PC-3 (cell line): ENCODE measurements around the gene NDUFAF8. TPM values are rescaled to one million over a fixed set of nuclear protein-coding genes. Genes with fewer than 3 reads are reported as not detected.

Experiments
- ATAC-seq: fragments of 200-7000 bp; cut with Tn5 transposase; 2 replicates; pipeline ENCODE4 v1.9.1; 2020; ENCODE audit warnings: mild to moderate bottlenecking, moderate library complexity
- BruUV-seq: library from RNA; stranded (reverse); fragments of 400-500 nt; replicated peaks from 2 replicates; lab custom pipeline; 2021; lab: Mats Ljungman, UMichigan
- CTCF ChIA-PET: fragments of 300-600 bp; sonication (Branson Sonifier 250); formaldehyde crosslinking; loops from one replicate; lab custom pipeline; 2022; ENCODE audit warnings: antibody characterized with exemption; lab: Charles Lee
- POLR2A ChIA-PET: fragments of 300-600 bp; sonication (Branson Sonifier 250); formaldehyde crosslinking; loops from one replicate; lab custom pipeline; 2022; ENCODE audit warnings: antibody characterized with exemption; ENCODE audit not compliant: unreplicated experiment; lab: Charles Lee
- DNase-seq: peaks from one replicate; pipeline ENCODE4 v3.0.0-alpha.2; 2015
- H2AFZ ChIP-seq: fragments of 300-600 bp; sonication (generic); 2 replicates; pipeline ENCODE4 v1.6.0; 2016; ENCODE audit warnings: antibody characterized with exemption, low read length
- H3F3A ChIP-seq: fragments of 300-600 bp; sonication (generic); one replicate; pipeline ENCODE4 v1.6.0; 2017; ENCODE audit warnings: antibody characterized with exemption, low read length, control low read depth, mild to moderate bottlenecking; ENCODE audit not compliant: unreplicated experiment
- H3K27ac ChIP-seq: fragments of 300-600 bp; sonication (generic); 2 replicates; pipeline ENCODE4 v1.5.1; 2016; ENCODE audit warnings: mild to moderate bottlenecking, low read length
- H3K27me3 ChIP-seq: fragments of 300-600 bp; sonication (generic); 2 replicates; pipeline ENCODE4 v1.6.1; 2016; ENCODE audit warnings: low read length, mixed read lengths
- H3K36me3 ChIP-seq: fragments of 300-600 bp; sonication (generic); 2 replicates; pipeline ENCODE4 v1.6.1; 2016; ENCODE audit warnings: low read depth, mixed run types, low read length, mixed read lengths
- H3K4me1 ChIP-seq: fragments of 300-600 bp; sonication (generic); 2 replicates; pipeline ENCODE4 v1.5.1; 2016; ENCODE audit warnings: low read length; ENCODE audit not compliant: insufficient read depth
- H3K4me2 ChIP-seq: fragments of 300-600 bp; sonication (generic); 2 replicates; pipeline ENCODE4 v1.6.0; 2016; ENCODE audit warnings: low read length
- H3K4me3 ChIP-seq: fragments of 300-600 bp; sonication (generic); 2 replicates; pipeline ENCODE4 v1.5.1; 2016; ENCODE audit warnings: mild to moderate bottlenecking, low read length, mixed read lengths
- H3K79me2 ChIP-seq: fragments of 300-600 bp; sonication (generic); 2 replicates; pipeline ENCODE4 v1.6.1; 2017; ENCODE audit warnings: low read length, mixed read lengths
- H3K9ac ChIP-seq: fragments of 300-600 bp; sonication (generic); 2 replicates; pipeline ENCODE4 v1.6.0; 2016; ENCODE audit warnings: mild to moderate bottlenecking, low read length
- H3K9me2 ChIP-seq: fragments of 300-600 bp; sonication (generic); replicated peaks from 2 replicates; pipeline ENCODE4 v1.6.1; 2016; ENCODE audit warnings: mixed run types, low read length, mixed read lengths
- H3K9me3 ChIP-seq: fragments of 300-600 bp; sonication (generic); 2 replicates; pipeline ENCODE4 v1.6.1; 2016; ENCODE audit warnings: low read length, mixed read lengths
- H4K20me1 ChIP-seq: fragments of 300-600 bp; sonication (generic); 2 replicates; pipeline ENCODE4 v1.6.1; 2016; ENCODE audit warnings: low read length, mixed read lengths
- CTCF ChIP-seq: fragments of 300-600 bp; sonication (generic); conservative IDR thresholded peaks from 2 replicates; pipeline ENCODE4 v1.5.1; 2017; ENCODE audit warnings: antibody characterized with exemption, low read depth, mild to moderate bottlenecking, low read length
- EZH2 ChIP-seq: fragments of 300-600 bp; sonication (generic); IDR thresholded peaks from one replicate; pipeline ENCODE4 v1.6.1; 2017; ENCODE audit warnings: antibody characterized with exemption, mild to moderate bottlenecking, low read length; ENCODE audit not compliant: unreplicated experiment
- EZH2phosphoT487 ChIP-seq: fragments of 300-600 bp; sonication (generic); IDR thresholded peaks from 2 replicates; pipeline ENCODE4 v1.6.1; 2018; ENCODE audit warnings: mild to moderate bottlenecking, antibody characterized with exemption, low read length, borderline replicate concordance
- intact Hi-C: fragments of 100-400 bp; cut with micrococcal nuclease; formaldehyde crosslinking; loops from 2 replicates; pipeline ENCODE4 v1.9.0; 2023
- total RNA-seq: library from RNA; depleted of rRNA; stranded (reverse); fragments of >200 nt; gene quantifications from 2 replicates; pipeline ENCODE4 v1.2.3, GENCODE V29; 2014

NDUFAF8 gene
- total RNA-seq, 1 experiment from 2014 or later: 125 TPM

- no TSS peak for BruUV-seq
- no peaks in the 10 kb centered on the region for H3K9me2 ChIP-seq
- H3F3A ChIP-seq: no peaks in the 10 kb centered on the region
- ChIA-PET POLR2A (no interaction called here), CTCF (interaction anchor here (0.6 kb wide), 1 partner anchor 64 kb away, joined by 3 read pairs; no protein-coding TSS in a partner anchor)
- H3K36me3 ChIP-seq: no peaks in the 10 kb centered on the region; the same call in 1 of the 2 replicates
- peak overlapping the region; percentile 77; the same call in 1 of the 2 replicates for H3K4me3 ChIP-seq
- TF ChIP-seq CTCF: no peak
- TF ChIP-seq EZH2phosphoT487: no peak
- TF ChIP-seq EZH2: no peak
- H2AFZ ChIP-seq: no peak overlapping the region
- H3K4me1 ChIP-seq: peaks cover 18% of the 10 kb centered on the region; the same call in 1 of the 2 replicates
- H3K27me3 ChIP-seq: no peaks in the 10 kb centered on the region
- no peak for DNase-seq
- no peak overlapping the region for H3K27ac ChIP-seq
- H3K4me2 ChIP-seq: peak overlapping the region; percentile 97
- H4K20me1 ChIP-seq: no peaks in the 10 kb centered on the region
- H3K9me3 ChIP-seq: no peaks in the 10 kb centered on the region
- no peak for ATAC-seq
- H3K9ac ChIP-seq: no peak overlapping the region
- H3K79me2 ChIP-seq: peaks cover 45% of the 10 kb centered on the region
- intact Hi-C loops: loop anchor here (1.0 kb wide), 1 partner anchor 98 kb away; no protein-coding TSS in a partner anchor
Measured at GRCh38 chr17:81240761-81241160, 1.6 kb downstream of the NDUFAF8 start.

GRCh38 chr17:81241203-81241602 is 2.1 kb downstream of the NDUFAF8 start:
- Histone ChIP-seq H3F3A (no peaks in the 10 kb centered on the region), H3K4me3 (no peak overlapping the region), H3K9me3 (no peaks in the 10 kb centered on the region), H3K9me2 (no peaks in the 10 kb centered on the region), H3K79me2 (peaks cover 45% of the 10 kb centered on the region), H4K20me1 (no peaks in the 10 kb centered on the region), H3K4me2 (no peak overlapping the region), H3K27ac (no peak overlapping the region), H3K36me3 (no peaks in the 10 kb centered on the region; the same call in 1 of the 2 replicates), H3K4me1 (peaks cover 18% of the 10 kb centered on the region; the same call in 1 of the 2 replicates), H3K27me3 (no peaks in the 10 kb centered on the region), H3K9ac (no peak overlapping the region), H2AFZ (no peak overlapping the region)
- TF ChIP-seq EZH2: no peak
- TF ChIP-seq CTCF: no peak
- TF ChIP-seq EZH2phosphoT487: no peak
- POLR2A ChIA-PET: no interaction called here
- BruUV-seq: no TSS peak
- ATAC-seq (no peak), DNase-seq (no peak)
- CTCF ChIA-PET: no interaction called here
- intact Hi-C loops: loop anchor here (1.0 kb wide), 1 partner anchor 99 kb away; no protein-coding TSS in a partner anchor
